HepG2 (cell line): ENCODE results near the gene XPC. TPM values are rescaled to one million over a fixed set of nuclear protein-coding genes. Genes with fewer than 3 reads are reported as not detected.

Experiments
- ADNP ChIP-seq: sonication (generic); formaldehyde crosslinking; IDR thresholded peaks from 2 replicates; pipeline ENCODE4 v1.4.0; 2020; ENCODE audit warnings: missing genetic modification reagents
- AKAP8 ChIP-seq: sonication (generic); formaldehyde crosslinking; IDR thresholded peaks from 2 replicates; pipeline ENCODE4 v1.5.1; 2020; ENCODE audit warnings: mild to moderate bottlenecking, missing genetic modification reagents
- BRCA1 ChIP-seq: sonication (generic); formaldehyde crosslinking; IDR thresholded peaks from 2 replicates; pipeline ENCODE4 v1.4.0; 2020; ENCODE audit warnings: missing genetic modification reagents
- CHCHD3 ChIP-seq: sonication (generic); formaldehyde crosslinking; IDR thresholded peaks from 2 replicates; pipeline ENCODE4 v1.8.0; 2022; ENCODE audit warnings: mild to moderate bottlenecking, missing genetic modification reagents, moderate library complexity
- ETV6 ChIP-seq: sonication (generic); formaldehyde crosslinking; conservative IDR thresholded peaks from 2 replicates; pipeline ENCODE4 v1.4.0; 2020; ENCODE audit warnings: missing genetic modification reagents
- GTF2F1 ChIP-seq: fragments of 150-350 bp; IDR thresholded peaks from 2 replicates; pipeline ENCODE4 v1.6.1; 2014; ENCODE audit warnings: low read length
- HOXA3 ChIP-seq: sonication (generic); formaldehyde crosslinking; IDR thresholded peaks from 2 replicates; pipeline ENCODE4 v1.5.0; 2020; ENCODE audit warnings: missing genetic modification reagents
- ISX ChIP-seq: sonication (generic); formaldehyde crosslinking; conservative IDR thresholded peaks from 2 replicates; pipeline ENCODE4 v1.5.0; 2020; ENCODE audit warnings: missing genetic modification reagents
- JUNB ChIP-seq: sonication (generic); formaldehyde crosslinking; IDR thresholded peaks from 2 replicates; pipeline ENCODE4 v1.8.0; 2022; ENCODE audit warnings: missing genetic modification reagents, mild to moderate bottlenecking, borderline replicate concordance
- KAT2B ChIP-seq: fragments of 150-350 bp; IDR thresholded peaks from 2 replicates; pipeline ENCODE4 v1.6.1; 2014; ENCODE audit warnings: low read depth, low read length, borderline replicate concordance
- MTF1 ChIP-seq: sonication (generic); formaldehyde crosslinking; IDR thresholded peaks from 2 replicates; pipeline ENCODE4 v1.5.0; 2020; ENCODE audit warnings: missing genetic modification reagents
- MTF2 ChIP-seq: sonication (generic); formaldehyde crosslinking; IDR thresholded peaks from 2 replicates; pipeline ENCODE4 v1.5.0; 2020; ENCODE audit warnings: missing genetic modification reagents, borderline replicate concordance
- MXI1 ChIP-seq: IDR thresholded peaks from 3 replicates; pipeline ENCODE4 v1.6.1; 2012; ENCODE audit warnings: low read depth, low read length, inconsistent platforms, borderline replicate concordance
- NFAT5 ChIP-seq: sonication (generic); formaldehyde crosslinking; IDR thresholded peaks from 2 replicates; pipeline ENCODE4 v1.4.0; 2020; ENCODE audit warnings: missing genetic modification reagents
- NFYB ChIP-seq: sonication (generic); formaldehyde crosslinking; IDR thresholded peaks from 2 replicates; pipeline ENCODE4 v1.4.0; 2020; ENCODE audit warnings: missing genetic modification reagents
- SIN3A ChIP-seq: IDR thresholded peaks from 2 replicates; pipeline ENCODE4 v1.6.1; 2011; ENCODE audit warnings: low read depth, mild to moderate bottlenecking, control low read depth, low read length, borderline replicate concordance
- SUZ12 ChIP-seq: fragments of 150-350 bp; IDR thresholded peaks from 2 replicates; pipeline ENCODE4 v1.6.1; 2014; ENCODE audit warnings: low read depth, low read length
- ZBTB8A ChIP-seq: sonication (generic); formaldehyde crosslinking; IDR thresholded peaks from 2 replicates; pipeline ENCODE4 v1.4.0; 2020; ENCODE audit warnings: mild to moderate bottlenecking, low read depth, missing genetic modification reagents, borderline replicate concordance
- ZFP82 ChIP-seq: sonication (generic); formaldehyde crosslinking; IDR thresholded peaks from 2 replicates; pipeline ENCODE4 v1.5.1; 2020; ENCODE audit warnings: mild to moderate bottlenecking, missing genetic modification reagents, borderline replicate concordance
- ZNF124 ChIP-seq: sonication (generic); formaldehyde crosslinking; IDR thresholded peaks from 2 replicates; pipeline ENCODE4 v1.4.0; 2020; ENCODE audit warnings: missing genetic modification reagents
- ZNF546 ChIP-seq: sonication (generic); formaldehyde crosslinking; conservative IDR thresholded peaks from 2 replicates; pipeline ENCODE4 v1.8.1; 2023; ENCODE audit warnings: mild to moderate bottlenecking, missing genetic modification reagents
- ZNF547 ChIP-seq: sonication (generic); formaldehyde crosslinking; IDR thresholded peaks from 2 replicates; pipeline ENCODE4 v1.5.1; 2020; ENCODE audit warnings: mild to moderate bottlenecking, missing genetic modification reagents
- ZNF780A ChIP-seq: sonication (generic); formaldehyde crosslinking; IDR thresholded peaks from 2 replicates; pipeline ENCODE4 v1.8.0; 2022; ENCODE audit warnings: mild to moderate bottlenecking, missing genetic modification reagents, moderate library complexity
- polyA plus RNA-seq, 8 experiments: library from polyadenylated mRNA; depleted of rRNA in 3 of 8; stranded (reverse) in 7 of 8; unstranded in 1 of 8; fragments of >200 nt; fragmentation: Illumina TruSeq in 4 of 8; extraction: Trizol in 4 of 8; gene quantifications; 2 replicates each; pipeline versions ENCODE4 v1.2.1 to v1.2.3, GENCODE V29; 2011 to 2016; ENCODE audit warnings: low read depth in 4 of 8, missing spikeins in 1 of 8, mixed read lengths in 1 of 8; ENCODE audit not compliant: insufficient read depth in 1 of 8
- total RNA-seq, 5 experiments: library from RNA; depleted of rRNA; stranded (reverse); fragments of >200 nt; fragmentation: Illumina TruSeq; extraction: Trizol; gene quantifications; 2 replicates each; pipeline ENCODE4 v1.2.3, GENCODE V29; 2016; ENCODE audit warnings: low read depth in 1 of 5

The XPC gene
- total and polyA plus RNA-seq, 2 of the 13 experiments (the other 11 are each of a cell fraction or from before 2014, with no cell fraction given), result 9.4 to 24.1 TPM

DNA sequence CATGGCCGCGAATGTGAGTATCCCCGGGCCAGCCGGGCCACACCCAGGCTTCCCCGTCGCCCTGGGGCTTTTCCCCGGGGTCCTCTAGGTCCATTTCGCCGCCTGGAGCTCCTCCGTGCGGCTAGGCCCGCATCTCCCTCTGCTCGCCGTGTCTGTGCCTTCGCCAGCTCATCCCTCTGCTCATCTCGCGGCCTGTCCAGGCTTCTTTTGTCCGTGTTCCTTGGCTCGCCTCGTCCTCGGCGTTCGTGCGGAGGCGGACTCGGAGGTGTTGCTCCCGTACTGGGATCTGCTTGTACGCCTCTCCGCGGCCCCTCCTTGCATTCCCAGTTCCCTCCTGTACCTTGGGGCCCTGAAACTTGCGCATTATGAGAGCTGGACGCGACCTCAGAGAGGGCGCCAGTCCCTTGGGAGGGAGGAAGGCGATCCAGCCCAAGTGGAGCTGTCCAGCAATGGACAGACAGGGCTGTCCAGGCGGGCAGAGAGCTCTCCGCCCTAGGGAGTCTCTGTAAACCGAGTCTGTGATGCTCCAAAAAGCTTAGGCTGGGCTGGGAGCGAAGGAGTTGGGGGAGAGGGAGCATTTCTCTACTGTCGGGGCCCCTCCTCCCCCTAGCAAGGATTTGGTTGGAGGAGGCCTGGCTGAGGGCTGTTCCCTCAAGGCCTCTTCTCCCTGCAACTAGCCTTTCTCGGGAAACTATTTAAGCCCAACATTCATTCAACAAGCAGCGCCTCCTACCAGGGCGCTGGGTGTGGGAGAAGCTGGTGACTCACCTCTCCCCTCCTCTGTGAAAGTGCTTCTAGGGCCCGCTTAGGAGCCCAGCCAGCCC is 53.0 kb downstream of the XPC start (continued):
- TF ChIP-seq NFAT5 (CRISPR knock-in tag), result 0 out of 2 replicates have a peak, but pooled peaks have one; percentile 22
- TF ChIP-seq ZNF124 (CRISPR knock-in tag), result no peak
- TF ChIP-seq HOXA3 (CRISPR knock-in tag), result no peak
- TF ChIP-seq GTF2F1, result no peak
- no peak for TF ChIP-seq ZNF546
- no peak; the same call in 1 of the 2 replicates for TF ChIP-seq BRCA1 (CRISPR knock-in tag)
- TF ChIP-seq JUNB (CRISPR knock-in tag), result no peak
- no peak for TF ChIP-seq MTF2
- no peak for TF ChIP-seq ZNF780A (CRISPR knock-in tag)
- no peak for TF ChIP-seq ADNP (CRISPR knock-in tag)
- TF ChIP-seq ZBTB8A, result peak; percentile 80; the same call in 1 of the 2 replicates
- no peak for TF ChIP-seq ZFP82 (CRISPR knock-in tag)
- TF ChIP-seq CHCHD3 (CRISPR knock-in tag), result 0 out of 2 replicates have a peak, but pooled peaks have one; percentile 46
- no peak for TF ChIP-seq AKAP8
- 0 out of 2 replicates have a peak, but pooled peaks have one; percentile 37 for TF ChIP-seq MTF1
- no peak for TF ChIP-seq SUZ12
- TF ChIP-seq MXI1, result no peak; the same call in 2 of the 3 replicates
- 0 out of 2 replicates have a peak, but pooled peaks have one; percentile 7 for TF ChIP-seq ZNF547 (CRISPR knock-in tag)
- TF ChIP-seq SIN3A, result peak; percentile 73; the same call in 1 of the 2 replicates
- TF ChIP-seq NFYB (CRISPR knock-in tag), result no peak
- no peak for TF ChIP-seq KAT2B
- TF ChIP-seq ETV6 (CRISPR knock-in tag), result no peak
- TF ChIP-seq ISX, result no peak
